Endodermal cell (in vitro differentiated cells): ENCODE measurements around the gene TMEM94. TPM values are rescaled to one million over a fixed set of nuclear protein-coding genes. Genes with fewer than 3 reads are reported as not detected.

Source experiments
- DNase-seq: peaks from one replicate; pipeline ENCODE4 v3.0.0-alpha.2; 2017
- H3K27ac ChIP-seq: 2 replicates; pipeline ENCODE4 v1.5.1; 2013; ENCODE audit warnings: mild to moderate bottlenecking, low read depth, low read length, moderate library complexity
- H3K27me3 ChIP-seq: 2 replicates; pipeline ENCODE4 v1.6.1; 2013; ENCODE audit warnings: mild to moderate bottlenecking, low read length, moderate library complexity; ENCODE audit not compliant: insufficient read depth, control insufficient read depth, poor library complexity, severe bottlenecking
- H3K36me3 ChIP-seq: 2 replicates; pipeline ENCODE4 v1.7.0; 2013; ENCODE audit warnings: mild to moderate bottlenecking, low read length, moderate library complexity; ENCODE audit not compliant: control insufficient read depth, insufficient read depth
- H3K4me1 ChIP-seq: one replicate; pipeline ENCODE4 v1.7.0; 2013; ENCODE audit warnings: low read length; ENCODE audit not compliant: control insufficient read depth, insufficient read depth
- H3K4me3 ChIP-seq: 2 replicates; pipeline ENCODE4 v1.5.1; 2013; ENCODE audit warnings: mild to moderate bottlenecking, low read length, moderate library complexity
- H3K9ac ChIP-seq: 2 replicates; pipeline ENCODE4 v1.6.1; 2013; ENCODE audit warnings: mild to moderate bottlenecking, low read length, moderate library complexity; ENCODE audit not compliant: poor library complexity, severe bottlenecking; ENCODE audit errors: extremely low read depth
- H3K9me3 ChIP-seq: 2 replicates; pipeline ENCODE4 v1.6.1; 2013; ENCODE audit warnings: mild to moderate bottlenecking, low read length, moderate library complexity; ENCODE audit not compliant: control insufficient read depth
- H3K27ac Mint-ChIP-seq: 2 replicates; pipeline ENCODE4 v1.8.0; 2020; ENCODE audit warnings: mixed read lengths
- H3K27me3 Mint-ChIP-seq: 2 replicates; pipeline ENCODE4 v1.8.0; 2021; ENCODE audit warnings: mild to moderate bottlenecking, mixed read lengths; ENCODE audit not compliant: insufficient read depth
- H3K36me3 Mint-ChIP-seq: 2 replicates; pipeline ENCODE4 v1.8.0; 2020; ENCODE audit warnings: low read depth, mixed read lengths
- H3K4me1 Mint-ChIP-seq: 2 replicates; pipeline ENCODE4 v1.8.0; 2020; ENCODE audit warnings: mixed read lengths
- H3K4me3 Mint-ChIP-seq: 2 replicates; pipeline ENCODE4 v1.8.0; 2020; ENCODE audit warnings: mild to moderate bottlenecking, moderate library complexity, mixed read lengths
- H3K9me3 Mint-ChIP-seq: 2 replicates; pipeline ENCODE4 v1.8.0; 2020; ENCODE audit warnings: mild to moderate bottlenecking, mixed read lengths
- WGBS, 2 experiments: methylation state at CpG; one replicate each; pipeline versions ENCODE4 v1.1.5 to v1.1.7; 2013; ENCODE audit warnings: missing lambda C conversion rate in 2 of 2, mixed read lengths in 1 of 2; ENCODE audit not compliant: insufficient coverage in 1 of 2, insufficient read length in 1 of 2; 5-methylcytosine and 5-hydroxymethylcytosine counted together
- total RNA-seq, 2 donors: library from RNA; stranded (reverse); fragmentation: NEBNext Ultra II Directional in 1 of 2; extraction: Animal tissue kit (Norgen Biotek cat#: 25700) in 1 of 2; gene quantifications; 2 replicates in 1 of 2; 3 replicates in 1 of 2; pipeline ENCODE4 v1.2.1, GENCODE V29; 2021
- TF ChIP-seq, protein P1 (sequence below): fragments of 200-600 bp; sonication (generic); conservative IDR thresholded peaks from 2 replicates; pipeline ENCODE4 v1.5.0; 2021; ENCODE audit warnings: antibody characterized with exemption, mild to moderate bottlenecking

TMEM94 gene
- total RNA-seq, 2 donors from 2014 or later: 96.0 to 106 TPM

- WGBS, 2 experiments: 77 to 85% methylated on average over 10 to 14 of the region's 14 CpGs
- Histone ChIP-seq H3K27me3 (peaks cover 10% of the 10 kb centered on the region), H3K4me3 (no peak overlapping the region), H3K36me3 (peaks cover 8% of the 10 kb centered on the region), H3K9ac (no peak overlapping the region), H3K27ac (no peak overlapping the region), H3K9me3 (no peaks in the 10 kb centered on the region), H3K4me1 (no peaks in the 10 kb centered on the region)
- no peak overlapping the region for H3K4me3 Mint-ChIP-seq
- no peak for DNase-seq
- H3K4me1 Mint-ChIP-seq: peaks cover 5% of the 10 kb centered on the region
- H3K9me3 Mint-ChIP-seq: no peaks in the 10 kb centered on the region
- H3K27me3 Mint-ChIP-seq: peaks cover 23% of the 10 kb centered on the region
- peaks cover 17% of the 10 kb centered on the region for H3K36me3 Mint-ChIP-seq
- TF ChIP-seq, protein P1, sequence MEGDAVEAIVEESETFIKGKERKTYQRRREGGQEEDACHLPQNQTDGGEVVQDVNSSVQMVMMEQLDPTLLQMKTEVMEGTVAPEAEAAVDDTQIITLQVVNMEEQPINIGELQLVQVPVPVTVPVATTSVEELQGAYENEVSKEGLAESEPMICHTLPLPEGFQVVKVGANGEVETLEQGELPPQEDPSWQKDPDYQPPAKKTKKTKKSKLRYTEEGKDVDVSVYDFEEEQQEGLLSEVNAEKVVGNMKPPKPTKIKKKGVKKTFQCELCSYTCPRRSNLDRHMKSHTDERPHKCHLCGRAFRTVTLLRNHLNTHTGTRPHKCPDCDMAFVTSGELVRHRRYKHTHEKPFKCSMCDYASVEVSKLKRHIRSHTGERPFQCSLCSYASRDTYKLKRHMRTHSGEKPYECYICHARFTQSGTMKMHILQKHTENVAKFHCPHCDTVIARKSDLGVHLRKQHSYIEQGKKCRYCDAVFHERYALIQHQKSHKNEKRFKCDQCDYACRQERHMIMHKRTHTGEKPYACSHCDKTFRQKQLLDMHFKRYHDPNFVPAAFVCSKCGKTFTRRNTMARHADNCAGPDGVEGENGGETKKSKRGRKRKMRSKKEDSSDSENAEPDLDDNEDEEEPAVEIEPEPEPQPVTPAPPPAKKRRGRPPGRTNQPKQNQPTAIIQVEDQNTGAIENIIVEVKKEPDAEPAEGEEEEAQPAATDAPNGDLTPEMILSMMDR: no peak
- H3K27ac Mint-ChIP-seq: no peak overlapping the region
These were observed 33.1 kb downstream of the TMEM94 start for GRCh38 chr17:75489511-75489955.

- Histone ChIP-seq H3K36me3 (peaks cover 8% of the 10 kb centered on the region), H3K9me3 (no peaks in the 10 kb centered on the region), H3K27me3 (peaks cover 3% of the 10 kb centered on the region), H3K4me1 (no peaks in the 10 kb centered on the region), H3K9ac (no peak overlapping the region), H3K27ac (no peak overlapping the region), H3K4me3 (no peak overlapping the region)
- Mint-ChIP-seq H3K27ac (no peak overlapping the region), H3K9me3 (no peaks in the 10 kb centered on the region), H3K4me1 (peaks cover 5% of the 10 kb centered on the region), H3K27me3 (peaks cover 16% of the 10 kb centered on the region), H3K36me3 (peaks cover 19% of the 10 kb centered on the region), H3K4me3 (no peak overlapping the region)
- 92% methylated on average over 9 to 14 of the region's 14 CpGs for WGBS, 2 experiments
- DNase-seq: no peak
- TF ChIP-seq, protein P1: no peak
These were observed 33.8 kb downstream of the TMEM94 start for GRCh38 chr17:75490173-75490743.

- Histone ChIP-seq H3K9me3 (no peaks in the 10 kb centered on the region), H3K27ac (no peak overlapping the region), H3K36me3 (peaks cover 8% of the 10 kb centered on the region), H3K4me1 (no peaks in the 10 kb centered on the region), H3K27me3 (no peaks in the 10 kb centered on the region), H3K4me3 (no peak overlapping the region), H3K9ac (no peak overlapping the region)
- Mint-ChIP-seq H3K9me3 (no peaks in the 10 kb centered on the region), H3K4me1 (peaks cover 5% of the 10 kb centered on the region), H3K36me3 (peaks cover 19% of the 10 kb centered on the region), H3K4me3 (no peak overlapping the region), H3K27ac (no peak overlapping the region), H3K27me3 (peaks cover 14% of the 10 kb centered on the region)
- TF ChIP-seq, protein P1: no peak
- DNase-seq: no peak
- WGBS, 2 experiments: 95 to 98% methylated on average over 8 to 19 of the region's 19 CpGs
These were observed 34.7 kb downstream of the TMEM94 start for GRCh38 chr17:75490953-75491649.
